HG03066 (cell line): ENCODE results near the gene CPXM2.

Experiments
- ATAC-seq: cut with Tn5 transposase; IDR thresholded peaks from one replicate; pipeline ENCODE4 v1.9.1; 2021; ENCODE audit warnings: low read depth; ENCODE audit not compliant: unreplicated experiment

Gene CPXM2

GRCh38 chr10:123906296-123906695 lies 14.7 kb upstream of the CPXM2 start:
- no peak for ATAC-seq

- ATAC-seq: no peak
These were observed 13.3 kb upstream of the CPXM2 start for GRCh38 chr10:123904834-123905409.

DNA sequence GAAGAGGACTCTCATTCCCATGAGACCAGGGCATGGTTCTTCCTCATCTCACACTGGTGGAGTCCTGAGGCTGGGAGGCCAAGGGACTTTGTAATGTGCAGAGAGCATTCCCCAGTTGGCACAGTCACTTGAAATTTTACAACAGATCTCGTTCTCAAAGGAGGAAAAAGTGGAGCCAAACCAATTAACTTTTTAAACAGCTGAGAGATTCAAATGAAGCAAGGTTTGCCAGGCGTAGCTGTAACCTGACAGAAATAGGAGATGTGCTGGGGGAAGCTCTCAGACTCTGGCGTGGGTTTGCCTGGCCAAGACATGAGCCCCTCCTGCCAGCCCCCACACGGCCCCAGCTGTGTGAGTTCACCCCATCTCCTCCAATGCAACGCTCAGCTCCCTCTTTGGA lies 12.0 kb upstream of the CPXM2 start:
- ATAC-seq: no peak

DNA sequence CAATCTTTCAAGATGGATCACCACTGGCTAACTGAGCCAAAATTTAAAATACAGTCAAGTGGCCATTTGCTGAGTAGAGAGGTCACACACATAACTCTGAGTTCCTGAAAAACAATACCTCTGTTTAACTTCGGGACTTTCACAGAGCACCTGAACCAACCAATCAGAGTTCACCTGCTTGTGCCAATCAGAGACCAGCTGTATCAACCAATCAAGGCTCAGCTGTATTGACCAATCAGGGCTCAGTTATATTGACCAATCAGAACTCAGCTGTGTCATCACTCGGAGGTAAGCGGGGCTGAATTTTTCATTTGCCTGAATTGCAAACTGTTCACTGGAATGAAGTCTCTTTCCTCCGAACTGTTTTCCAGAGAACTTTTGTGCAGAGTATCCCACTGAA lies 10.0 kb upstream of the CPXM2 start:
- no peak for ATAC-seq

- ATAC-seq: no peak
These were observed 5.5 kb upstream of the CPXM2 start for GRCh38 chr10:123897146-123897545.

DNA sequence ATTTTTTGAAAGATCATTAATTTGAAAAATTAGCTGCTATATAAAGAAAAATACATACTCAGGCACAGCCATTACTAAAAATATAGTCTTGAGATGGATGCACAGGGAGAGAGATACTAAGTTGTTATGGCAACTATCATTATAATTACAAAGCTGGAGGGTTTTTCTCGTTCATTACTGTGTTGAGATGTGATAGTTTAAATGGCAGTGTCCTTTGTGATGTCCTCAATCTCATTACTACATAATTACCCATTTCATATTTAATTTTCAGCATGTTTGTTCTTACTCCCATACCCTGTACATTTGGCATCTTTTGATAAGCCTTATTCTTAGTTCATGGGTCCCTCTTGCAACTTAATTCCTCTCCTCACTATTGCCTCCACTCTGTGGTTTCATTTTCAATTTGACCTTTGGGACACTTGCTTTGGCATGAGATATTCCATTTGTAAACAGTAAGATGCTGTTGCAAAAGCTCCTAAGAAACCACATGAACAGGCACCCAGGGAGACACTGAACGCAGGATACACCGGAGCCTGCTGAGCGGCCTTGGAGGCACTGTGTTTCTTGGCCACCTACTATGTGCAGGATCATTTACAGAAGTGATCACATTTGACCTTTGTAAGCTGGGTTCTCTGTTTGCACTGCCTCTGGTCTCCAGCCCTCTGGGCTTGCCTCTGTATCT lies 4.8 kb upstream of the CPXM2 start:
- ATAC-seq: no peak

- no peak for ATAC-seq
These were observed 2.0 kb upstream of the CPXM2 start for GRCh38 chr10:123893651-123894050.

DNA sequence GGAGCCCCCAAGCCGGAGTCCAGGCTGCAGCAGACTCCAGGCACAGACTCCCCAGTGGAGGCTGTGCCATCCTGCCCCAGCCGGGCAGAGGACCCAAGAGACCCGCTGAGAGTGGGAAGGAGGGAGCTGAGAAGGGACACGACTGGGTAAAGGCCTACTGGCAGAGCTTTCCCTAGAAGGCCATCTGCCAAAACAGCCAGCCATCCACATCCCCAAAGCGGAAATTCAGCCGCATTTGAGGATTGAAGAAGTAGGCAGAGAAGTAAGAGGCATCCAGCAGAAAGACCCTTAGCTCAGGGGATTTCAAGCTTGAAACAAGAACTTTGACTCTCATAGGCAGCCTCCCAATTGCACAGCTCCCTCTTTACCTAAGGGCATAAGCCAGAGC lies 857 bp downstream of the CPXM2 start:
- ATAC-seq: no peak

- ATAC-seq: no peak
These were observed 1.4 kb downstream of the CPXM2 start for GRCh38 chr10:123890226-123890625.

- no peak for ATAC-seq
These were observed 1.8 kb downstream of the CPXM2 start for GRCh38 chr10:123889821-123890220.

- ATAC-seq: no peak
These were observed 2.9 kb downstream of the CPXM2 start for GRCh38 chr10:123888751-123889150.

DNA sequence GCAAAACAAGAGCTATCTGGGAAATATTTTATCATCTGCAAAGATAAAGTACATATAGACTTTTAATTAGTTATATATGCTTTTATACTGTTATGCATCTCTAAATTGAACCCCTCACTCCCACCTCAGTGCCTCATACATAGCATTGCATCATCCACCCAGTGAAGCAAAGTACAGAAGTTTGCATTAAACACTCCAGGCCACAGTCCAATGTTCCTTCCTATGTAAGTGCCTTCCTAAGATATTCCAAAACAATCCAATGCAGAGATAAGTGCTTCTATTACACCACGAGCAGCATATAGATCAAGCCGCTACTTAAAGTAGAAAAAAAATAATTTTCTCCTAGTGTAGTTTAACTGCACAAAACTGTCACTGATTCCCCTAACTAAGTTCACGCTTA lies 3.4 kb downstream of the CPXM2 start:
- no peak for ATAC-seq

DNA sequence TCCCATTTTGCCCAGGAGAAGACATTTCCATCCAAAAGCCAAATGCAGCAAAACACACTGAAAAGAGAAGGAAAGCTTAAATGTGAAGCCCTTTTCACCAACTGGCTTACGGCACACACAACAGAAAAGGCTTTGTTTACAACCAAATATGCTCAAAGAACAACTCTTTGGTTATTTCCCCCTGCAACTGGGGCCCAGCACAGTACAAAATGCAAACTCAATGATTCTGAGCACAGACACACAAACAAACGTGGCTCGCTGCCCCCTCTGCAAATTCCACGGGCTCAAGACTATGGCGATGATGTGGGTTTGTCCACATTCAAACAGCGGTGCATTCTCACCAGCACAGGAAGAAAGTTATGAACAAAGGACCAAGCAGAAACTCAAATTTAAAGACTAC lies 5.3 kb downstream of the CPXM2 start:
- no peak for ATAC-seq

- ATAC-seq: no peak
These were observed 6.0 kb downstream of the CPXM2 start for GRCh38 chr10:123885406-123886170.

- no peak for ATAC-seq
These were observed 6.7 kb downstream of the CPXM2 start for GRCh38 chr10:123884907-123885381.

DNA sequence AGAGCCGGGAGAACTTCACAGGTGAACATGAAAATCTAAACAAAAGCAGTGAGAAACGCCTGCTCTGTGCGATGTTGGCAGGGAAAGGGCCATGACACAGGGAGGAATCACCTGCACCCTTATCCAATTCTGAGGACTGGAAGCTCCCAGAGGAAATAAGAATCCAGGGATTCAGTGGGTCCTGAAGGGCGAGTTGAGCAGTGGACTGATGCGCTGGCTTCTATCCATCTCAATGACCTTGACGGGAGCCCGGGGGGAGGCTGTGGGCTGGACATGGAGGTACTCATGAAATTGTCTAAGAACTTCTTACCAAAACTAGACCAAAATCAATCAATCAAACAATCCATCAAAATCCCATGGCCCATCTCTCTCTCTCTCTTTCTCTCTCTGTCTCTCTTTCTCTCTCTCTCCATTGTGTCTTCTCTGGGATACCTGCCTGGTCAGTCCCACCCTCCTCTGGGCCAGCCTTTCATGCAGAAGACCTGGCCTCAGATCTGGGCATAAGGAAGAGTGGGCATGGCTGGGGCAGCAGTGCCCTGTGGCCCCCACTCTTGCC lies 7.2 kb downstream of the CPXM2 start:
- ATAC-seq: no peak

- no peak for ATAC-seq
These were observed 7.8 kb downstream of the CPXM2 start for GRCh38 chr10:123883673-123884320.

DNA sequence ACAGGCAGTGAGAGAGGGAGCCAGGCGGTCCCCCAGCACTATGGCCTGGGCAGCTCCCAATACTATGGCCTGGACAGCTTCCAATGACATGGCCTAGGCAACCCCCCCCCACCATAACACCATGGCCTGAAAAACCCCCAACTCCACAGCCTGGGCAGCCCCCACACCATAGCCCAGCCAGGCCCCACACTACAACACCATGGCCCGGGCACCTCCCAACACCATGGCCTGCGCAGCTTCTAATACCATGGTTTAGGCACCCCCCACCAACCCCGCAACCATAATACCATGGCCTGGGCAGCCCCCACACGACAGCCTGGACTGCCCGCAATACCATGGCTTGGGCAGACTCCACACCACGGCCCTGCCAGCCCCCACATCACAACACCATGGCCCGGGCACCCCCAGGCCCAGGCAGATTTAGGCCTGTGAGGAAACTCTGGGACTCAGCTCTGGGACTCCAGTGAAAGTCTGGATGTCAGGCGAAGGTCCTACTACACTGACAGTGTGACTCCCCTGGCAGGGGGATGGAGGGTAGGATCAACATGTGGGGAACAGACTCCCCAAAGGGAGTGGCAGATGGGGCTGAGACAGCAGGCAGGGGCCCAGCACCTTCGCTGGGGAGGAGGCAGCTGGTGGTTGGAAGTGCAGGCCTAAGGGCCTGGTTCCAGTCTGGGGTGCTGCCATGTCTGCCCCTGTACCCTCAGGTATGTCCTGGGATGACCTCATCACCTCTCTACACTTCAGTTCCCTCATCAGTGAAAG lies 8.7 kb downstream of the CPXM2 start:
- ATAC-seq: no peak

- no peak for ATAC-seq
These were observed 9.4 kb downstream of the CPXM2 start for GRCh38 chr10:123882177-123882576.

- ATAC-seq: no peak
These were observed 11.9 kb downstream of the CPXM2 start for GRCh38 chr10:123879606-123880257.
